ENCODE data around the gene KCTD17. TPM values are rescaled to one million over a fixed set of nuclear protein-coding genes. Genes with fewer than 3 reads are reported as not detected.

The KCTD17 gene
- total and polyA plus RNA-seq, 2 of the 4 experiments (the other 2 are of a cell fraction), result 28.3 to 37.3 TPM

- H3K14ac ChIP-seq (replicated peaks; ENCODE audit: low read depth, low read length), result no peak overlapping the region
- no peaks in the 10 kb centered on the region for H4K20me1 ChIP-seq (ENCODE audit: insufficient read depth, low read length)
- no peak overlapping the region for H2AK9ac ChIP-seq (replicated peaks; ENCODE audit: low read depth, low read length, poor library complexity)
- H3K4me2 ChIP-seq (ENCODE audit: low read depth, low read length), result no peak overlapping the region
- H3K4me1 ChIP-seq (ENCODE audit: control insufficient read depth, insufficient read depth, low read length), result no peaks in the 10 kb centered on the region
- no peaks in the 10 kb centered on the region for H3K36me3 ChIP-seq (ENCODE audit: control insufficient read depth, insufficient read depth, low read length)
- H2AK5ac ChIP-seq (ENCODE audit: low read depth, low read length), result no peak overlapping the region
- H3K18ac ChIP-seq (ENCODE audit: low read depth, low read length), result no peak overlapping the region
- no peak overlapping the region for H2BK120ac ChIP-seq (ENCODE audit: low read depth, low read length)
- no peak overlapping the region for H3K27ac ChIP-seq (ENCODE audit: insufficient read depth, low read length)
- no peaks in the 10 kb centered on the region for H3K79me1 ChIP-seq (ENCODE audit: low read depth in 1 of 2, low read length in 2 of 2)
- H4K5ac ChIP-seq (ENCODE audit: low read depth, low read length), result no peak overlapping the region
- POLR2A ChIA-PET (ENCODE audit: unreplicated experiment), result no interaction called here
- no peak overlapping the region for H3K56ac ChIP-seq (ENCODE audit: extremely low read depth, insufficient read depth, low read length)
- H3K27me3 ChIP-seq (ENCODE audit: control insufficient read depth, insufficient read depth, low read length), result peaks cover 41% of the 10 kb centered on the region
- TF ChIP-seq BHLHE40 (IDR thresholded peaks at IDR 0.05; ENCODE audit: low read depth, low read length) (no peak), RAD21 (IDR thresholded peaks at IDR 0.05; ENCODE audit: low read length) (no peak), NFE2L2 (IDR thresholded peaks at IDR 0.05; ENCODE audit: low read depth, low read length) (no peak), MAZ (IDR thresholded peaks at IDR 0.05; ENCODE audit: borderline replicate concordance, low read depth, low read length) (no peak)
- CTCF ChIA-PET, result no interaction called here
- no peaks in the 10 kb centered on the region for H3K9me3 ChIP-seq (ENCODE audit: control insufficient read depth, insufficient read depth, low read length)
- DNase-seq (peak; percentile 5), ATAC-seq (ENCODE audit: low read depth) (no peak)
- dilution Hi-C loops (cut with HindIII; ENCODE audit: low sequenced_read_pairs, unreplicated experiment) (no loop called here), in situ Hi-C loops (cut with MboI; ENCODE audit: low sequenced_read_pairs) (no loop called here), intact Hi-C loops (cut with micrococcal nuclease) (no loop called here)
- H3K9me1 ChIP-seq (ENCODE audit: insufficient read depth, low read length), result no peaks in the 10 kb centered on the region
- no peak overlapping the region for H3K23ac ChIP-seq (ENCODE audit: low read depth, low read length)
- no peak overlapping the region for H2BK5ac ChIP-seq (ENCODE audit: low read depth, low read length, poor library complexity, severe bottlenecking)
- H3K4ac ChIP-seq (ENCODE audit: low read depth, low read length), result no peak overlapping the region
- H2AFZ ChIP-seq (replicated peaks; ENCODE audit: low read length, poor library complexity), result no peak overlapping the region
- no peak overlapping the region for H2BK15ac ChIP-seq (ENCODE audit: low read depth, low read length)
- BruUV-seq (replicated peaks), result no TSS peak
- no peak overlapping the region for H3K4me3 ChIP-seq (ENCODE audit: insufficient read depth, low read depth, low read length)
- 46% methylated on average over 10 of the region's 12 CpGs; no CpG with 5 or more reads in 1 of the 2 experiments for WGBS, 2 experiments (ENCODE audit: extremely low coverage in 2 of 2, insufficient read length in 1 of 2)
- no peak overlapping the region for H4K8ac ChIP-seq (ENCODE audit: low read depth in 2 of 2, low read length in 2 of 2)
- H2BK20ac ChIP-seq (ENCODE audit: low read depth, low read length), result no peak overlapping the region
- H4K91ac ChIP-seq (ENCODE audit: insufficient read depth, low read depth, low read length), result no peak overlapping the region
- no peak overlapping the region for H3K9ac ChIP-seq (ENCODE audit: low read depth, low read length)
Measured at GRCh38 chr22:37089434-37089833, 37.9 kb downstream of the KCTD17 start.

Measured in IMR-90 (cell line).